Measurements from ENCODE around the gene XAGE3.

The XAGE3 gene

DNA sequence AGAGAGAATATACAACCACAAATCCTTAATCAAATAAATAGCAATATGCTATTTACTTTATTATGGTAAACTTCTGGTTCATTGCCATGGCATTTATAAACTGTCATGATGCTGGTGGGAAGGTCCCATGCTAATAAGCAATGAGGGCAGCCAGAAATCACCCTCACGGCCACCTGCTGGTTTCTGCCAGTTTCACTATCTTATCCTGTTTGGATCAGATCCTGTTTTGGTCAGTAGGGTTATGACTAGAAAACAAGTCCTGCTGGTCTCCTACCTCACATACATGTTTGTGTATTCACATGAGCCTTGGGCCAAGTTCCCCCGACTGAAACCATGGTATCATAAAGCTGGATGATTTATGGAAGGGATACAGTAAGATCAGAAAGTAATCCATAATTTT, 28.7 kb downstream of the XAGE3 start:
- DNase-seq (ENCODE audit: low spot score): peak; percentile 4

GRCh38 chrX:52830551-52830950, 37.3 kb downstream of the XAGE3 start:
- DNase-seq (ENCODE audit: low spot score): no peak

GRCh38 chrX:52824608-52825007, 43.3 kb downstream of the XAGE3 start:
- DNase-seq (ENCODE audit: low spot score): no peak

DNA sequence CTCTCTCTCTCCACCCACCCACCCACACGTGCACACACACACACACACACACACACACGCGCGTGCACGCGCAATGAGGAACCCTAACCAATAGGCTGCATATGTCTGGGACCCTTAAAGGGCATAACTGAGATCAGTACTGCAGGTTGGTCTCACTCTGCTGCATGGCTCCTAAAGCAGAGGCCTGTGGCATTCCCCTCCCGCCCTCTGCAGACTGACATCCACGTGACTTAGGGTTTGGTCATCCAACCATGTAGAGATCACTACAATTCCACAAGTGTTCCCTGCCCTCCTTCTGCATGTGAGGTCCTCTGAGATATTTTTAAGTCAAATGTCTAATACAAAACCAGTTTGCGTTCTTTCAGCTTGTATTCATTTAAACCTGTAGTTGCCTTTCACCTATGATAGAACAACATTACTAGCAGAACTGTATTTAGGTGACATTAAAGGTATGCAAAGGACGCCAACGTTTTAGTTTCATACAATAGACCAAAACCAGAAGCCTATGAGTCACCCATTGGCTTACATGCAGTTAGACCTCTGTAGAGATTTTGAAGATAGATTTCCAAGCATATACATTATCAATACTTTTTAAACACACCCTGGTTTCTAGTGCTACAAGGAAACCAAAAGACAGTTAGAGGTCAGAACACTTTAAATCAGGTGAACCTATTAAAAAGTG, 46.7 kb downstream of the XAGE3 start:
- DNase-seq (ENCODE audit: low spot score): no peak

- DNase-seq (ENCODE audit: low spot score): no peak
Measured at GRCh38 chrX:52819788-52820187, 48.1 kb downstream of the XAGE3 start.

Measured in RKO (cell line).